Stimulated activated CD4-positive, alpha-beta T cell treated with anti-CD3 and anti-CD28 coated beads, Interleukin-15, amount 100 ng/mL, for 48 hours (primary cell): ENCODE data around the gene POU2F1.
"Not testable (repeated sequence)": the region's sequence is repeated elsewhere in the genome, so short reads cannot be mapped to it uniquely, and the experiment has no call there.

Experiments used
- DNase-seq, 2 donors: peaks; one replicate each; pipeline ENCODE4 v3.0.0-alpha.2; 2020; ENCODE audit warnings: low read depth in 2 of 2

Gene POU2F1

GRCh38 chr1:167314671-167315070, 94.0 kb downstream of the POU2F1 start:
- no peak for DNase-seq

- no peak for DNase-seq
These were observed 96.8 kb downstream of the POU2F1 start for GRCh38 chr1:167317463-167317862.

DNA sequence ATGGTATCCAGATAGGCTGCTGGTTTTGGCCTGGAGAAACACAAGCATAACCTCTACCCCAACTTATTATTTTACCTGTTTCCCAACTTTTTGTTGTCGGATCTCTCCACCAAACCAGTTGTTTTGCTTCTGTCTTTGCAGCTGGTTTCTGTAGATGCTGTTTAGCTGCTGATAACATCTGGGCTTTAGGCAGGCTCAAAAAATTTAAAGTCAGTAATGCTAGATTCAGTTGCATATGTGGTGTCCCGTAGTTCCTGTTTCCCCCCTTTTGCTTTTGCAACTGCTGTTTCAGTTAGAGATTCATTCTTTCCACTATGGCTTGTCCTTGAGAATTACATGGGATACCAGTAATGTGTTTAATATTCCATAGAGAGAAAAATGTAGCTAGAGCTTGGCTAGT, 98.5 kb downstream of the POU2F1 start:
- not testable (repeated sequence) for DNase-seq

- no peak for DNase-seq
These were observed 101.8 kb downstream of the POU2F1 start for GRCh38 chr1:167322483-167322882.

DNA sequence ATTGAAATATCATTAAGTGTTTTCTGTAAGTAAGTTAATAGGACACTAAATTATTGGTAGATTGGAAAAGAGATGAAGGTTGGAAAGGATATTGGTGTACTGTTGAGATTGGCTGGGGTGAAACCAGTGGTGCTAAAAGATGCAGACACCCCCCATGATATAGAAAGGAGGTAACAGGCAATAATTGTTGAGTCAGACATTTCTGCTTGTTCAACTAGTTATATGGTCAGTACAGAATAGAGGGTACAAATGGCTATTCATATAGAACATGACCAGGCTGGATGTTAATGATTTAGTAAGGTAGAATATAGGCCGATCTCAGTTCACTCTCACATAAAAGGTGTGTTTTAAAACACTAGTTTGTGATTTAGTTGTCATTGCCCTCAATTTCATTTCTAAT, 104.5 kb downstream of the POU2F1 start:
- DNase-seq, result no peak

- DNase-seq, result no peak
These were observed 107.7 kb downstream of the POU2F1 start for GRCh38 chr1:167328306-167328815.

DNA sequence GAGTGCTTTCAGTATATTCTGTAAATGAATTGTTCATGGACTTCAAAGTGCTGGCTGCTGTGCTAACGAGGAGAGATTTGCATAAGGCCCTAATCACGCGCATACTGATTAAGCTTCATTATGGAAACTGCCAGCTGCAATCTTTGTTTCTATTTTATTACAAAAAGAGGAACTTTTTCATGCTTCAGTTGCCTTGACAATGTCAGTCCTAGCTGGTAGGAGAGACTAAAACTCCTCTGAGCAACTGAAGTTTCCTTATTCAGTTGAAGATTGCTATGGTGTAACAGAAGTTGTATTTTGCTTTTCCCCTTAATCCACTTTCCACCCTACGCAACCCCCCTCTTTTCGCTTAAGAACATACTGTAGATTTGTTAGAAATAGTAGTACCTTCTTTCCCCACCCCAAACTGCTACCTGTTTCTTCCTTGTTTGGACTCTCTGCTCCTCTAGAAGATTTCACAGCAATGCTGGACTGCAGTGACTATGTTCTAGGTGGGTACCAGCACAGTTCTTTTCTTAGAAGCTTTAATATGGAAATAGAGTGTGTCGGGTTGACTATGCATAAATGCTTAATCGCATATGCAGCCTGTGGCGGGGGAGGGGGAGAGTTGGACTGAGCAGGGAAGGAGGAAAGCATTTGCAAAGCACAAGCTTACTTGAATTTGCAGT, 108.3 kb downstream of the POU2F1 start:
- DNase-seq, result no peak

- DNase-seq, result no peak
These were observed 110.1 kb downstream of the POU2F1 start for GRCh38 chr1:167330601-167331293.

DNA sequence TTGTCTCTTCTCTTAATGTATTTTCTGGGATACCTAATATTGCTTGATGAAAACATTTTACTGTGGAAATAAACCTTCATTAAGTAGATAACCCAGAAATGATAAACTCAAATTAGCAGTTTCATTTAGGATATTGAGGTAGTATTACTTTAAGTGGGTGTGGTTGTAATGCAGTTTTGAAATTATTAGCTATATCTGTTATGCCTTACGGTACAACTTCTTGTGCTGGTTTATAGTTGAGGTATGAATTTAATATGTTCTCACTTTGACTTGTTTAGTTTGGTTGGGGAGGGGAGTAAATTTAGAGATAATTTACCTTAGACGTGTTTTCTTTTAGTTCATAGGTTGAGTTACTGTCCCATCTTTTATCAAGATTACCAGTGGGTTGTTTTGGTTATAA, 111.0 kb downstream of the POU2F1 start:
- DNase-seq, result no peak

GRCh38 chr1:167332503-167332902, 111.8 kb downstream of the POU2F1 start:
- DNase-seq, result no peak

- DNase-seq, result no peak
These were observed 112.4 kb downstream of the POU2F1 start for GRCh38 chr1:167333124-167333523.

- no peak for DNase-seq
These were observed 113.0 kb downstream of the POU2F1 start for GRCh38 chr1:167333703-167334102.

DNA sequence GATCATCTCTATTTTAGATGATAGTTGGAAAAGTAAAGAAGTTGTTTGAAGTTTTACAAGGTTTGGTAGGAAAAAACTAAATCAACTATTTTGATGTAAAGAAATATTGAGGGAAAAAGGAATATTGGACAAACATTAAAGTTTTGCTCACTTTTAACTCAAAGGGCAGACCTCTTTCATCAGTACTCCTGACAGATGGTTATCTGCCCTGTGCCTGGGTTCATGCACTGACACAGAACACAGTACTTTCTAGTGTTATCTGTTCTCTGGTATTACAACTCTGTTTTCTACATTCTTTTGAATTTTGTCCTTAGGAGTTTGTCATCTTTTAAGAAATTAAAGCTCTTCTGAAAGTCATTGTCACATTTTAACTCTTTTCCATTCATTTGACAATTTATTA, 118.7 kb downstream of the POU2F1 start:
- DNase-seq, result no peak

- DNase-seq, result no peak
These were observed 122.2 kb downstream of the POU2F1 start for GRCh38 chr1:167342846-167343245.

DNA sequence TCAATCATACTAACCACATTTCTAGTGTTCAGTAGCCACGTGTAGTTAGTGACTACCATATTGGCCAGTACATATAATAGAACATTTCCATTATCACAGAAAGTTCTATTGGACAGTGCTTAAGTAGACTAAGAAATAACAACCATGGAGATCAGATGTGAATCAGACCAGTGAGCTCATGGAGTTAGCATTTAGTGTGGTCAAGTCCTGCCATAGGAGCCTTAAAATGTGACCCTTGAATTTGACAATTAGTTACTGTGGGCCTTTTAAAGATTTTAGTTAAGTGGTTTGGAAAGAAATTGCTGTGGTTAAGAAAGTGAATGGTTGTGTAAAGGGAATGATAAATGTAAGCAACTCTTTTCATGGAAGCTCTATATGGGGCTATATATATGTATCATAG, 123.4 kb downstream of the POU2F1 start:
- DNase-seq, result no peak

- DNase-seq, result no peak
These were observed 124.1 kb downstream of the POU2F1 start for GRCh38 chr1:167344615-167345385.

DNA sequence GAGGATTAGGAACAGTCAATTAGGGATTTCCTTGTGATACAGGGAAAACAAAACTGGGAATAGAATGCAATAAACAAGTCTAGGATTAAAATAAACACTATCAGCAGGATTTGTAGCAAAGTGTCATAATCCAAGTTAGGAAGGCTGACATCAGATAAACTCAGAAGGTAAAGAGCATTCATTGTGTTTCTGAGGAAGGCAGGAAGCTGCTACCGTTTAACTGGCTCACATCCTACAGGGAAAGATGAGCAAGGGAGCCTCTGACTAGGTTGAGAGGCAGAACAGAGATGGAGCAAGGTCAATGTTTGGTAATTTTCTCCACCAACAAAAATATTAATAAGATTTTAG, 124.7 kb downstream of the POU2F1 start:
- no peak for DNase-seq

DNA sequence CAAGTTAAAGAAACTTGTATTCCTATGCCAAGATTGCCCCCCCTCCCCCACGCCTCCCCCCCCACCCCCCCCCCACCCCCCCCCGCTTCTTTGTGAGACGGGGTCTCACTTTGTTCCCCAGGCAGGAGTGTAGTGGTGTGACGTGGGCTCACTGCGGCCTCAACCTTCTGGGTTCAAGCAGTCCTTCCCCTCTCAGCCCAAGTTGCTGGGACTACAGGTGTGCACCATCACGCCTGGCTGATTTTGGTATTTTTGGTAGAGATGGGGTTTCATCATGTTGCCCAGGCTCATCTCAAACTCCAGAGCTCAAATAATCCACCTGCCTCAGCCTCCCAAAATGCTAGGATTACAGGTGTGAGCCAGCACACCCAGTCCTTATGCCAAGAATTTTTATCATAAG, 136.6 kb downstream of the POU2F1 start:
- DNase-seq, result no peak

GRCh38 chr1:167359295-167359694, 138.6 kb downstream of the POU2F1 start:
- no peak for DNase-seq

DNA sequence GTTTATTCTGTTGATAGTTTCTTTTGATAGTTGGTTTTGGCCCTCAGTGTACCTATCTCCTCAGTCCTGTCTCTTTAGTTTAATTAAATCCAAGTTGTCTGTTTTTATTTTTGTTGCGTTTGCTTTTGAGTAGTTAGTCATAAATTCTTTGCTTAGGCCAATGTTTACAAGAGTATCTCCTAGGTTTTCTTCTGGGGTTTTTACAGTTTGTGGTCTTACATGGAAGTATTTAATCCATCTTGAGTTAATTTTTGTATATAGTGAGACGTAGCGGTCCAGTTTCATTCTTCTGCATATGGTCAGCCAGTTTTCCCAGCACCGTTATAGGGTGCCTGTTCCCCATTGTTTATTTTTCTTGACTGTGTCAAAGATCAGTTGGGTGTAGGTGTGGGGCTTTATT, 139.4 kb downstream of the POU2F1 start:
- DNase-seq, result no peak

DNA sequence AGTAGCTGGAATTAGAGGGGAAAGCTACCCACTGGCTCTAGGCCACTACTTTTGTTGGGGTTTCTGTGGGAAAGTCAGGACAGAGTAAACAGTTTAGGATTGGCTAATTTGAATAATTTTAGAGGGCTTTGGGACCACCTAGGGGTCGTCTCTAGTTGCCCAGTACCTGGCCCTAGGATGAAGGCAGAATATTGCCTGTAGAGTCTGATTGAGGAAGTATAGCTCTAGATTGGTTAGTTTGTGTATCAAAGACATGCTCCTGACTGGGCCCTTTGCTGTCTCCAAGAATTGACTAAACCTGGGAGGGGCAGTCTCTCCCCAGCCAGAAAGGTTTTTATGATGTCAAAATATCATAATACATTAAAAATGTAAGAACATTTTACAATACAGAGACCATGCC, 142.0 kb downstream of the POU2F1 start:
- no peak for DNase-seq

- no peak for DNase-seq
These were observed 144.1 kb downstream of the POU2F1 start for GRCh38 chr1:167364826-167365225.

- no peak for DNase-seq
These were observed 144.7 kb downstream of the POU2F1 start for GRCh38 chr1:167365360-167365759.
